Measurements from ENCODE around the gene SGCD.

SGCD gene

DNA sequence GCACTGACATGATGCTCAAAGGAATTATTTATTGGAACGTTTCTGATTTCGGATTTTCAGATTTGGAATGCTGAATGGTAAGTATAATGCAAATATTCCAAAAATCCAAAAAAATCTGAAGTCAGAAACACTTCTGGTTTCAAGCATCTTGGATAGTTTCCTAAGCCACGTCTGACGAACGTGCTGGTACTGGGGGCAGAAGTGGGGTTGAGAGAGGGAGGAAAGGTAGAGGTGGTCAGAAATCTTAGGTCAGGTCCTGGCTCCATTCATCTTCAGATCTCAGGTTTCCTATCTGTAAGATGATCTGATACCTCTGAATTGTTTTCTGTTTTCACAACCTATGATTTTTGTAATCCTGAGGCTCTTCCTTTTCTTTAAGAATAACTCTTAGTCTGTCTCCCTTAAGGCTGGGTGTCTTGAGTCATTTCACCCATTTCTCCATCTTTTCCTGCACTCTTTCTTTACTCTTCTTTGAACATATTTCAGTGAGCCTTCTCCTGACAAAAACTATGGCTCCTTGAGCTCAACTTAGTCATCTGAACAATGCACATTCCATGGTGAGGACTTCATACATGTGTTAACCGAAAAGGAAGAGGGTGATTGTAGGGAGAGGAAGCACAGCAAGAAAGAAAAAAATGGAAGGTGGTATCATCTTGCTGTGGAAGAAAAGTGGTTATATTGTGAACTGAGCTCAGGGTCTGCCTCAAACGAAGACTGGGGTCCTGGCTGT, 3.3 kb downstream of the SGCD start (continued):
- TF ChIP-seq, protein P1, sequence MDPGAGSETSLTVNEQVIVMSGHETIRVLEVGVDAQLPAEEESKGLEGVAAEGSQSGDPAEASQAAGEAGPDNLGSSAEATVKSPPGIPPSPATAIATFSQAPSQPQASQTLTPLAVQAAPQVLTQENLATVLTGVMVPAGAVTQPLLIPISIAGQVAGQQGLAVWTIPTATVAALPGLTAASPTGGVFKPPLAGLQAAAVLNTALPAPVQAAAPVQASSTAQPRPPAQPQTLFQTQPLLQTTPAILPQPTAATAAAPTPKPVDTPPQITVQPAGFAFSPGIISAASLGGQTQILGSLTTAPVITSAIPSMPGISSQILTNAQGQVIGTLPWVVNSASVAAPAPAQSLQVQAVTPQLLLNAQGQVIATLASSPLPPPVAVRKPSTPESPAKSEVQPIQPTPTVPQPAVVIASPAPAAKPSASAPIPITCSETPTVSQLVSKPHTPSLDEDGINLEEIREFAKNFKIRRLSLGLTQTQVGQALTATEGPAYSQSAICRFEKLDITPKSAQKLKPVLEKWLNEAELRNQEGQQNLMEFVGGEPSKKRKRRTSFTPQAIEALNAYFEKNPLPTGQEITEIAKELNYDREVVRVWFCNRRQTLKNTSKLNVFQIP (CRISPR knock-in tag; IDR thresholded peaks at IDR 0.05; ENCODE audit: borderline replicate concordance, low read depth): no peak
- no peak for TF ChIP-seq TCF4 (CRISPR knock-in tag; IDR thresholded peaks at IDR 0.05; ENCODE audit: borderline replicate concordance)
- no peak for TF ChIP-seq PPARA (CRISPR knock-in tag; IDR thresholded peaks at IDR 0.05; ENCODE audit: borderline replicate concordance)
- TF ChIP-seq ZNF8 (CRISPR knock-in tag; IDR thresholded peaks at IDR 0.05): no peak

DNA sequence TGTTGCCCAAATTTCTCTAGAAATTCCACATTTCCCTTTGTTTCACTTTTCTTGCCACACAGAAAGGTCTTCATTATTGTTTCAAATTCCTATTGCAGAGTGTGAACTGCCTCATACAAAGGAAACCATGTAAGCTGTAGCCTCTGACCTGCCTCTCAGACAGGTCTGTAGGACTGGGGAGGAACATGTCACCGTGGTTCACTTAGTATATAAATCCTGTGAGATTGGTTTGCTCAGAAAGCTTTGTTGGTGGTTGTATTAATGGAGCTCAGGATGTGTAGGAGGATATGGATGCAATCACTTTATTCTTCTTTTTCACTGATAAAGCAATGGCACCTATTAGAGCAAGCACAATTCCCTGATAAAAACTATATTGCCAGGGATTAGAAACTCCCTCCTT, 4.2 kb downstream of the SGCD start:
- ATAC-seq: no peak
- TF ChIP-seq CSRNP3 (CRISPR knock-in tag; IDR thresholded peaks at IDR 0.05): no peak
- TF ChIP-seq BACH2 (CRISPR knock-in tag; IDR thresholded peaks at IDR 0.05; ENCODE audit: borderline replicate concordance): no peak
- no peak for TF ChIP-seq ESRRG (CRISPR knock-in tag; IDR thresholded peaks at IDR 0.05)
- no peak for TF ChIP-seq ZNF565 (CRISPR knock-in tag; conservative IDR thresholded peaks at IDR 0.05; ENCODE audit: low read depth)
- no peak for TF ChIP-seq TSHZ2 (CRISPR knock-in tag; IDR thresholded peaks at IDR 0.05)
- TF ChIP-seq TCF4 (CRISPR knock-in tag; IDR thresholded peaks at IDR 0.05; ENCODE audit: borderline replicate concordance): no peak
- TF ChIP-seq ARNTL (CRISPR knock-in tag; IDR thresholded peaks at IDR 0.05; ENCODE audit: borderline replicate concordance, low read depth): no peak
- no peak for TF ChIP-seq GLIS3 (CRISPR knock-in tag; IDR thresholded peaks at IDR 0.05)

DNA sequence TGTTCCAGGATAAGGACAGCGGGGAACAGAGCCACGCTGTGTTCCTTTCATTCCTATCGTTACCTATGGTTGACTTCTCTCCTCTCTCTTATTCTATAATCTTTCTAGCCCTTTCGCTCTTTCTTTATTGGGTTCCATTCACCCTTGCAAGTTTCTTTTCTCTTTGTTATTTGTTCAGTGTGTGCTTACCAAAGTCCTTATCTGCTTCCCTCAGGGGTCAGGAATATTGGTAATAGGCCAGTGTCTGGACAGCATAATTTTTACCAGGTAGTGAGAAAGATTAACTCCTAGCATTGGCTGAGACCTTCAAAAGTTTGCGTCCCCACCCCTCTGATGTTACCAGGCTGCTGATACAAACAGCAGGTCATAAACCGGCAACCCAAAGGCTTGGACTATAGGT, 4.9 kb downstream of the SGCD start:
- no peak for TF ChIP-seq ISL1 (CRISPR knock-in tag; IDR thresholded peaks at IDR 0.05)
- no peak for TF ChIP-seq ZNF70 (CRISPR knock-in tag; IDR thresholded peaks at IDR 0.05)
- no peak for ATAC-seq

DNA sequence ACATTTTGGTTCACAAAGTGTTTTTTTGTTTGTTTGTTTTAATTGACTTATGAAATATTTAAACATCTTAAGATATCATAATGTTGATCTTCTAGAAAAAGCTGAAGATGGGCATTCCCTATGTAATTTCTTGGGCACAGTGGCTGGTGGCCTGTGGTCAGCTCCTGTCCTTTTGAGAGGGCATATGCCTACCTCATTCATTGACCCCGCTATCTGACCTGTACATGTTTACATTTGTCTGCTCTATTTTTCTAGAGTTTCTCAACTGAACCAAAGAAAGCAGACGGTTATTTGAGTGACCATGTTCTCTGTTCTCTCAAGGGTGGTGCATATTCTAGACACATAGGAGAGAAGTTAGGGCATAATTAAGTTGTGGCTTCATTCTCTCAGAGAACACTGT, 5.3 kb downstream of the SGCD start:
- TF ChIP-seq, protein P1 (CRISPR knock-in tag; IDR thresholded peaks at IDR 0.05; ENCODE audit: borderline replicate concordance, low read depth): no peak
- no peak for TF ChIP-seq OSR1 (CRISPR knock-in tag; IDR thresholded peaks at IDR 0.05)
- TF ChIP-seq BACH2 (CRISPR knock-in tag; IDR thresholded peaks at IDR 0.05; ENCODE audit: borderline replicate concordance): no peak
- no peak for TF ChIP-seq CSRNP3 (CRISPR knock-in tag; IDR thresholded peaks at IDR 0.05)
- no peak for TF ChIP-seq TCF4 (CRISPR knock-in tag; IDR thresholded peaks at IDR 0.05; ENCODE audit: borderline replicate concordance)
- no peak for TF ChIP-seq ZNF70 (CRISPR knock-in tag; IDR thresholded peaks at IDR 0.05)
- no peak for TF ChIP-seq ESRRG (CRISPR knock-in tag; IDR thresholded peaks at IDR 0.05)
- no peak for TF ChIP-seq ZFP3 (CRISPR knock-in tag; IDR thresholded peaks at IDR 0.05)
- TF ChIP-seq, protein P2, sequence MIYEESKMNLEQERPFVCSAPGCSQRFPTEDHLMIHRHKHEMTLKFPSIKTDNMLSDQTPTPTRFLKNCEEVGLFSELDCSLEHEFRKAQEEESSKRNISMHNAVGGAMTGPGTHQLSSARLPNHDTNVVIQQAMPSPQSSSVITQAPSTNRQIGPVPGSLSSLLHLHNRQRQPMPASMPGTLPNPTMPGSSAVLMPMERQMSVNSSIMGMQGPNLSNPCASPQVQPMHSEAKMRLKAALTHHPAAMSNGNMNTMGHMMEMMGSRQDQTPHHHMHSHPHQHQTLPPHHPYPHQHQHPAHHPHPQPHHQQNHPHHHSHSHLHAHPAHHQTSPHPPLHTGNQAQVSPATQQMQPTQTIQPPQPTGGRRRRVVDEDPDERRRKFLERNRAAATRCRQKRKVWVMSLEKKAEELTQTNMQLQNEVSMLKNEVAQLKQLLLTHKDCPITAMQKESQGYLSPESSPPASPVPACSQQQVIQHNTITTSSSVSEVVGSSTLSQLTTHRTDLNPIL (CRISPR knock-in tag; IDR thresholded peaks at IDR 0.05; ENCODE audit: low read depth): no peak
- no peak for TF ChIP-seq PPARA (CRISPR knock-in tag; IDR thresholded peaks at IDR 0.05; ENCODE audit: borderline replicate concordance)
- no peak for TF ChIP-seq ARNTL (CRISPR knock-in tag; IDR thresholded peaks at IDR 0.05; ENCODE audit: borderline replicate concordance, low read depth)
- no peak for TF ChIP-seq ZC3H10 (CRISPR knock-in tag; IDR thresholded peaks at IDR 0.05)
- ATAC-seq: no peak
